Superior temporal gyrus (tissue), 1 donor: ENCODE results near the gene ATG2A.

Experiments used
- DNase-seq: peaks from one replicate; pipeline ENCODE4 v3.0.0-alpha.2; 2016; ENCODE audit errors: extremely low spot score

The ATG2A gene

GRCh38 chr11:64916775-64917662 lies at the start of gene ATG2A:
Gene ATG2A, minus strand, starts transcription at chr11:64917209. Its CDS starts 74 bp downstream, at chr11:64917135.
- peak; percentile 100 for DNase-seq

- DNase-seq, result no peak
Measured at GRCh38 chr11:64963072-64963631, 46.1 kb upstream of the ATG2A start.

- no peak for DNase-seq
Measured at GRCh38 chr11:64960719-64961118, 43.7 kb upstream of the ATG2A start.

- DNase-seq, result no peak
Measured at GRCh38 chr11:64959498-64959897, 42.5 kb upstream of the ATG2A start.

- DNase-seq, result no peak
Measured at GRCh38 chr11:64954201-64954600, 37.2 kb upstream of the ATG2A start.

GRCh38 chr11:64951529-64951928 lies 34.5 kb upstream of the ATG2A start:
- DNase-seq, result no peak

- DNase-seq, result no peak
Measured at GRCh38 chr11:64947208-64947814, 30.3 kb upstream of the ATG2A start.

- DNase-seq, result no peak
Measured at GRCh38 chr11:64936539-64936938, 19.5 kb upstream of the ATG2A start.

- DNase-seq, result no peak
Measured at GRCh38 chr11:64935359-64936081, 18.5 kb upstream of the ATG2A start, which contains the start of gene GPHA2. Gene GPHA2, minus strand, starts transcription at chr11:64935893. Its CDS starts 433 bp downstream, at chr11:64935460.

GRCh38 chr11:64934682-64935358 lies 17.8 kb upstream of the ATG2A start:
- DNase-seq, result no peak

GRCh38 chr11:64933935-64934681 lies 17.1 kb upstream of the ATG2A start:
- no peak for DNase-seq

GRCh38 chr11:64933213-64933934 lies 16.4 kb upstream of the ATG2A start:
- no peak for DNase-seq

GRCh38 chr11:64932324-64932723 lies 15.3 kb upstream of the ATG2A start:
- DNase-seq, result no peak

GRCh38 chr11:64931290-64931689 lies 14.3 kb upstream of the ATG2A start:
- DNase-seq, result no peak

GRCh38 chr11:64930340-64930739 lies 13.3 kb upstream of the ATG2A start:
- no peak for DNase-seq

GRCh38 chr11:64929625-64930024 lies 12.6 kb upstream of the ATG2A start:
- no peak for DNase-seq

- DNase-seq, result no peak
Measured at GRCh38 chr11:64928957-64929356, 11.9 kb upstream of the ATG2A start.

GRCh38 chr11:64926689-64927088 lies 9.7 kb upstream of the ATG2A start:
- no peak for DNase-seq

- no peak for DNase-seq
Measured at GRCh38 chr11:64925536-64926436, 8.8 kb upstream of the ATG2A start.
